Breast epithelium (tissue), 3 donors: ENCODE data around the gene ICAM5.

Experiments
- CTCF ChIP-seq, 3 donors: fragments of 450-650 bp; IDR thresholded peaks; one replicate each; pipeline ENCODE4 v1.5.1; 2016 to 2017; ENCODE audit warnings: antibody characterized with exemption in 3 of 3, mild to moderate bottlenecking in 3 of 3, moderate library complexity in 3 of 3
- POLR2A ChIP-seq: fragments of 450-650 bp; IDR thresholded peaks from one replicate; pipeline ENCODE4 v1.6.1; 2016; ENCODE audit warnings: antibody characterized with exemption, mild to moderate bottlenecking, moderate library complexity
- POLR2AphosphoS5 ChIP-seq, 3 donors: sonication (generic); formaldehyde crosslinking; IDR thresholded peaks; one replicate each; pipeline ENCODE4 v1.6.1; 2017; ENCODE audit warnings: antibody characterized with exemption in 3 of 3

- no peak for TF ChIP-seq POLR2A
- TF ChIP-seq CTCF (IDR thresholded peaks at IDR 0.05): no peak
- TF ChIP-seq POLR2AphosphoS5 (IDR thresholded peaks at IDR 0.05): no peak
These were observed 6.3 kb upstream of the ICAM5 start for GRCh38 chr19:10283301-10284064.
